ENCODE data around the gene MITF.

Gene MITF

DNA sequence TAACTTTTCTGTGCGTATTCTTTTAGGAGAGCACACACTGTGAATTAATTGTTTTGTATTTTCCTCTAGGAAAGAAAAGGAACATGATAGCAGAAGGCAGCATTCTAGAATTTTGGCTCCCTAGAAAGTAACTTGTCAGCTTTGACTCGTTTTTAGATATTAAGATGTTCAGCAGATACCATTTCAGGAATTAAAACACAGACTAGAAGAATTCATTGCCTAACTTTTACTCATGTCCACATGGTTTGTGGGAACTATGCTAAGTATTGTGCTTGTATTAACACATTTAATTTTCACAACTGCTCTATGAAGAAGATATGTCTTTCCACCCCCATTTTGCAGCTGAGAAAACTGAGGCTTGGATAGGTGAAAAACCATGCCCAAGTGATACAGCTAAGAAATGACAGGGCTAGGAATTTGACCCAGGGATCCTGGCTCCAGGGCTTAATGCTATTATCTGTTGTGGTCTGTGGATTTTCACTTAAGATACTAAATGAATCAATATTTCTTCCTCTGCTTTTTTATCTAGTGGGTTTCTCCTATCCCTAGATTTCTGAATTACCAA, 128.8 kb downstream of the MITF start:
- FAIRE-seq (no peak), DNase-seq (ENCODE audit: insufficient read length, low spot score) (no peak)

DNA sequence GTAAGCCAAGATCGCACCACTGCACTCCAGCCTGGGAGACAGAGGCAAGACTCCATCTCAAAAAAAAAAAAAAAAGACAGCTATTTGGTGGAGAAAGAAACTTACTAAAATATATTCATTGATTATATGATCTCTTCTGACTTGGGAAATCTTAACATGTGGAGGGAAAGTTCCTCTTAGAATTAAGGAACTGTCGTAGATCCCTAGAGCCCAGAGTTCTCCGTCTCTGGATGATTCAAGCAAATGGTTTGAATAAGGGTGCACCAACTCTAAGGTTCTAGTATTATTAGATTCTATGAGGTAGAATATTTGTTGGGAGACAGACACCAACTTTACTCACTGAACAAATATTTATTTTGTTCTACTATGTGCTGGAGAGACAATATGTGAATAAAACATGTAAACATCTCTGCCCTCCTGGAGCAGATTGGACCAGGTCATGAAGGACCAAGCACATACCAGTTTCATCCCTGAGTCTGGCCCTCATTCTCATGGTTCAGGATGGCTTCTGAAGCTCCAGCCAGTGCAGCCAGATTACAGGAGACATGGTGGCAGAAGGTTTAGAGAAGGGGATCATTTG, 129.7 kb downstream of the MITF start:
- DNase-seq (ENCODE audit: insufficient read length, low spot score) (no peak), FAIRE-seq (no peak)

DNA sequence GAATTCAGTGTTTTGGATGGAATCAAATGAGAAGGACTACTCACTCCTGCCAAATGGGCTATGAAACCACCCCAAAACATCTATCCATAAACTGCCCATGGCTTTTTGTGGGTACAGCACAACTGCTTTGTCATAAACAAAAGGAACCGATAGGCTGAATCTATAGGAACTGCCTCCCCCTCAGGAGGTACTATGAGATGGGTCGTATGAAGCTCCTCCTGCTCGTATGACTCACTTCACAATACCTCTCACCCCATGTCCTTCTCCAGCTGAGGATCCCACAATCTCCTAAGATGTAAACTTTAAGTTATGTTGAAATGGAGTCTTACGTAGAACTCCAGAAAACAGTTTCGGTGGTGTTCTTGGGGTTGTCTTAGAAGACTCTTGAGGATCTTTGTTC, 130.4 kb downstream of the MITF start:
- FAIRE-seq (no peak), DNase-seq (ENCODE audit: insufficient read length, low spot score) (no peak)

DNA sequence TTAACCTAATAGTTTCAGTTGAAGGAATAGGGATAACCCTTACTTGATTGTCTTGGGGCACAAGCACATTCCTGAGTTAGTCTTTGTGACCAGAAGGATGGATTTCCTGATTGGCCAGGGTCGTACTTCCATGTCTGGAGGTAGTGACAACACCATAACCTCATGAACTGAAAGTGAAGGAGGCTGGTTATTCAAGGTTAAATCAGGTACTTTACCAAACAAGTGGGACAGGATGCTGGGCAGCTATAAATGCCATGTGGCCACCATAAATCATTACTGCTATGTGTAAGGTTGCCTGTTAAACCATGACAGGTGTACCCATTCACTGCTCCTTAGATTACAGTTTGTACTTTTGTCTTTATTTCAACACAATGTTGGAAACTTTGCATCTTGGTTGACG, 132.0 kb downstream of the MITF start:
- DNase-seq (ENCODE audit: insufficient read length, low spot score): no peak
- no peak for FAIRE-seq

DNA sequence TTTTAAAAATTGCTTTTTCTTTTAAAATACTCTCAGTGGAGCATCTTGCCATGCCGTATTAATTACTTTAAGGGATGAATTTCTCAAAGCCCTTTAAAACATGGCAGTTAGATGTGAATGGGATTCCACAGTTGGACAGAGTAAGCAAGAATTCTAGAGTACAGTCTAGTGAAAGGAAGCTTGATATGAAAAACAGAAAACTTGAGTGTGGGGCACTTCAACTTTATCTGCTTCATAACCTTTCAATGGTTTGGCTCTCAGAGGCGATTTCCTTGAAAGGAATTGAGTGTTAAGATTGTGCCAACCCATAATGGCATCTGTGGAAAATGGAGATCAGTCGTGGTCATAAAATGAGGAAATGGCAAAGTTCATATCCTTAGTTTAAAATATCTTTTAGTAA, 132.6 kb downstream of the MITF start:
- FAIRE-seq: no peak
- no peak for DNase-seq (ENCODE audit: insufficient read length, low spot score)

DNA sequence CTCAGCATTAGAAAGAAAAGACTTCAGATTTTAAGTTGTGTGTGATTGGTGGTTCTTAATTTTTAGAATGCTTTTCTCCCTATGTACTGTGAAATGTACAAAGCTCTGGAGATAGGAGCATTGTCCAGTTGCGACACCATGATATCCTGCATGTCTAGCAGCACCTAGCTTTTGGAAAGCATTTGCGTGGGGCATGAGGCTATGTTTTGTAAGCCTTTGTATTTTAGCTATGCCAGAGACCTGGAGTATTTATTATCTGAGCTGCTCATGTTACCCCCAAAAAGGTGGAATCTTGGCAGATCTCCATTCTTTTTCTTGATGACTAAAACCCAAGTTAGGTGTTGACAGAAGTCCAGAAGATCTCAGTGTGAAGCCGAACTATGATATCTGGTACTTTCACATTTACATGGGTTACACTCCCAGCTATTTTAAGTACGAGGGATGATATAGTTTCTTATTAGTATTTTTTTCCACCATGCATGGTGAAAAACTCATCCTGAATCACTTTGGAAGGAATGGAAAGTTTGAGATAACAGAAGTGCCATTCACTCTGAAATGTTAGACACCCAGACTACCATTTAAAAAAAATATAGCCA, 133.6 kb downstream of the MITF start:
- FAIRE-seq (no peak), DNase-seq (ENCODE audit: insufficient read length, low spot score) (no peak)

- no peak for FAIRE-seq
- DNase-seq (ENCODE audit: insufficient read length, low spot score): no peak
These were observed 136.8 kb downstream of the MITF start for GRCh38 chr3:69876073-69876472.

GRCh38 chr3:69878254-69878653, 139.0 kb downstream of the MITF start:
- no peak for DNase-seq (ENCODE audit: insufficient read length, low spot score)
- no peak for FAIRE-seq

DNA sequence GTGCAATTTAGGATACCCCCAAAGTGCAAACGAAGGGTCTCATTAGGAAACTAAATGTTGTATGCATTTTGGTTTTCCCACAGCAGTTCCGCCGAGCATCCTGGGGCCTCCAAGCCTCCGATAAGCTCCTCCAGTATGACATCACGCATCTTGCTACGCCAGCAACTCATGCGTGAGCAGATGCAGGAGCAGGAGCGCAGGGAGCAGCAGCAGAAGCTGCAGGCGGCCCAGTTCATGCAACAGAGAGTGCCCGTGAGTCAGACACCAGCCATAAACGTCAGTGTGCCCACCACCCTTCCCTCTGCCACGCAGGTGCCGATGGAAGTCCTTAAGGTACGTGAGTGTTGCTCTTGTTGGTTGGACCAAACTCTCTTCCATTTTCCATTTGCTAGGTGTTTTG, 139.8 kb downstream of the MITF start:
- FAIRE-seq (no peak), DNase-seq (ENCODE audit: insufficient read length, low spot score) (no peak)

DNA sequence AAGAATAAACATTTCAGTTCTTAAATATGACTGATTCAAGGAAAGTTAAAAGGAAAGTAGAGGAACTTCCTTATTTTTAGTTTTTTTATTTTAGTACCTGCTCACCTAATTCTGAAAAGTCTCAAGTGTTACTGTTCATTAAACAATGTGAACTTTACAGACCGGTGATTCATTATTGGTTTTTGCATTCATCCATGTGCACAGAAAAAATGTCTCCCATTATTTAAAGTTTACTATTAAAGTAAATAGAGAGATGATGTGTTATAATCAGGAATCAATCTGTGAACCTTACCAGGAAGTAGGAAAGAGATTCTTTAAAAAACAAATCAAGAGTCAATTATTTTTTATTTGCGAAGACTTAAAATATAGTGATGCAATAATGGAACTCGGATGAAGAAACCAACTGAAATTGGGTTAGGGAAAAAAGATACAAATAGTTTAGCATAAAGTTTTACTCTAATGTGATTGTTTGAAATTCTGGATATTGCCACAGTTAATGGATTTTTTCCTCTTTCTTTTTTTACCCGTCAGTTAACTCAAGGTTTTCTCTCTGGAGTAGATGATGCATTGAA, 140.9 kb downstream of the MITF start:
- no peak for FAIRE-seq

GRCh38 chr3:69881051-69881450, 141.8 kb downstream of the MITF start:
- DNase-seq (ENCODE audit: insufficient read length, low spot score): no peak
- no peak for FAIRE-seq

More for the DNA sequence above, 140.9 kb downstream of the MITF start:
- DNase-seq (ENCODE audit: insufficient read length, low spot score): no peak

DNA sequence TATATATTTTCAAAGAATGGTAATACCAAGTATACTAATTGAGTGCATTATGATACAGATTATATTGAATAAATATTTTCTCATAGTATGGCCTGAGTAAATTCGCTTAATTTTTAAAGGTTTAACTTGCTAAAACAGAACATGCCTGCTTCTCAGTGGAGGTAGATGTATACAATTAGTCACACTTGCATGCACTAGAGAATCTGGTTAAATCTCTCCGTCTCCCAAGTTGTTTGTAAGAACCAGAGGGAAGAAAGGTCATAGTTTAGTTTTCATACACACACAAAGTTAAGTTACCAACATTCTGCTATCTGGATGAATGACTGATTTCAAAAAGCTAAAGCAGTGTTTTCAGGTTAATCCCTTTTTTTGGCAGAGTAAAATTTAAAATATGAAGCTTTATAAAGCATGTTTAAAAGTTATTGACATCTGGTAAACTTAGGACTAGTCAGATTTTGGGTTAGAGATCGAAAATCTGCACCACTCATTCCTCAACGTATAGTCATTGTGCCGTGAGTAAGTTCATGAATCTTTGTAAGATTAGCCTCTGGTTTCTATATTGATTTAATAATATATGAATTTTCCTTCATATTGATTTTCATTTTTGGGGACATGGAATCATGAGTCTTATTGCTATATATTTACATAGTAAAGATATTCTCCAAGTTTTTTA, 142.6 kb downstream of the MITF start:
- DNase-seq (ENCODE audit: insufficient read length, low spot score) (no peak), FAIRE-seq (no peak)

DNA sequence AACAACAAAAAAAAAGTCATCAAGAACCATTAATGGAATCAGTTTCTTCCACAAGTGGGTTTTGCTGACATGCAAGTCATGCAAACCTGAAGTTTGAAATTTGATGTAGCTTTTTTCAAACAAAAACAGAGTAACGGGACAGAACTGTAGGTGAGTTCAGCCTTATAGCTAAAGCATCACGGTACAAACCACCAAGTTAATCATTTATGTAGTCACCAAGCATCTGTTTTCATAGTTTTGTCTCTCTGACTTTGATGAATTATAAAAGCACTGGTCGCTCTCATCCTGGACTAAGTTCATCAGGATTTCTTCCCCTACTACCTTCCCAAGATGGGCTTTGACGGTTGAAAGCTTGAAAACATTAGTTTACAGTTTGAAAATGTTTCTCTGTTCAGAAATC, 143.3 kb downstream of the MITF start:
- DNase-seq (ENCODE audit: insufficient read length, low spot score) (no peak), FAIRE-seq (no peak)

DNA sequence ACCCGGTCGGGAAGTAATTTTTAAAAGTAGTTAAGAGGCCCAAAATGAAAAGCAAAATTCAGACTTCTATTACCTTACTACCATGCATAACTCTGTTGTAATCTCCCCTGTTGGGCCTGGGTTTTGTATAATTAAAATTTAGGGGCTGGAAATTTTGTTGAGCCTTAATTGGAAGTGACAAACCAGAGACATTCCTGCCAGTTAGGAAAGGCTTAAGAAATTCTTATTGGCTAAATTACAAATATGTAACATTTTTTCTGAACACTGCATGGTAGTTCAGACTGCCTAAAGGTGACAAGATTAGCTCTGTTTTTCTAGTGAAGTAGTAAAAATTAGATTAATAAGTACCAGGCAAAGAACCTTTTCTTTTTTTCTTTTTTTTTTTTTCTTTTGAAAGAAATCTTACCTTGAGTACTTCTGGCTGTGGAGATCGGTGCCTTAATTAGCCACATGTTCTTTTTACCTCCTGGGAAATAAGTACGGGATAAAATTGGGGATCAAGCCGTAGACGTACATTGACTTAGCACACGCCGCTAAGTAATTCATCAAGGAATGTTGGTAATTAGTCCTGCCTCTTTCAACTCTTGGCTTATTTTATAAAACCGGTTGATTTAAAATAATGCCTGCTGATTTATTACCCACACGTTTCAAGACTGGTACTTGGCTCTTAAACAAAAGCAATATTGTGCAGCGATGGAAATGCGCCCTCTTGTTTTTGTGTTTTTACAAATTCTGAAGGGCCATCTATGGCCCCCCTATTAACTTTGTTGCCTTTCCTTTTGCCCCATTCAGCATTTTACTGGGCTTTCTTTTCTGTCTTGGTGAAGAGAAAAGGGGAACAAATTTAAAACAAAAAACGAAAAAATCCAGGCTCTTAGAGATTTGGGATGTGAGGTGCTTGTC, 149.0 kb downstream of the MITF start:
- FAIRE-seq: no peak
- no peak for DNase-seq (ENCODE audit: insufficient read length, low spot score)

GRCh38 chr3:69888943-69889315, 149.7 kb downstream of the MITF start:
- DNase-seq (ENCODE audit: insufficient read length, low spot score): no peak
- FAIRE-seq: no peak

GRCh38 chr3:69890084-69890483, 150.8 kb downstream of the MITF start:
- no peak for FAIRE-seq
- no peak for DNase-seq (ENCODE audit: insufficient read length, low spot score)

DNA sequence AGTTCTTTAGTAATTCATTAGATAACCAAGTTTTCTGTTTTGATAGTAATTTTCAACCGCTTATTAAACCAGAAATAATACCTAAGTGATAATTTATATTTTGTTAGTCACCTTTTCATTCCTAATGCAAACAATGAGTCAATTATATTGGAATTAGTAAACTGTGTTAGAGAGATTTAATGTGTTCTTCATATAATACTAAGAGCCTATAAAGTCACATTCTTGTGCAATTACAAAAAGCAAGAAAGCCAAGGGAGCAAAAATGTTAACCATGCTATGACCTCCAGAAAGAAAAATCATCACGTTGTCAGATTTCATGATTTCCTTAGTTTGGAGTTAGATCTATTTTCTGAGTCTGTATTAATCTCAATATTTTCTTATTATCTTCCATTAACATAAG, 151.4 kb downstream of the MITF start:
- DNase-seq (ENCODE audit: insufficient read length, low spot score): no peak
- no peak for FAIRE-seq

- FAIRE-seq: no peak
These were observed 153.4 kb downstream of the MITF start for GRCh38 chr3:69892706-69893105.

DNA sequence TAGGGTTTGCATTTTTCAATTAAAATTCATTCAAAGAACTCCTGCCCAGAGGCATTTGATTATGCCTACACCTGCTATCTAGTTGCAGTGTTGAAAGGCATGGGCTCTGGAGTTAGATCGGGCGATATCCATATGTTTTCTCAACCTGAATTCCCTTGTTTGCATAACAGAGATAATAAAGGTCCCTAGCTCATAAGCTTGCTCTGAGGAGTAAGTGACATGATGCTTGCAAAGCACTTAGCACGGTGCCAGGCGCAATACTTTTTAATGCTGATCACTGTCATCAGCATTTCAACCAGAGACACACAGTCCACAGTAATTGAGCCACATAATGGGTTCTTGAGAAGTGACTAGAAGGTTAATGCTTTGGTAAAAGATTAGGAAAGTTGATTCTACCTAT, 154.0 kb downstream of the MITF start:
- DNase-seq (ENCODE audit: insufficient read length, low spot score): no peak
- FAIRE-seq: no peak

More at GRCh38 chr3:69892706-69893105, 153.4 kb downstream of the MITF start:
- no peak for DNase-seq (ENCODE audit: insufficient read length, low spot score)

GRCh38 chr3:69896095-69896494, 156.8 kb downstream of the MITF start:
- FAIRE-seq: no peak
- no peak for DNase-seq (ENCODE audit: insufficient read length, low spot score)

- DNase-seq (ENCODE audit: insufficient read length, low spot score) (no peak), FAIRE-seq (no peak)
These were observed 161.1 kb downstream of the MITF start for GRCh38 chr3:69900331-69900730.
